T follicular helper cell (primary cell): ENCODE measurements around the gene CLN5.

Source experiments
- DNase-seq: peaks from one replicate; pipeline ENCODE4 v3.0.0-alpha.2; 2020; ENCODE audit warnings: low read depth

The CLN5 gene

DNA sequence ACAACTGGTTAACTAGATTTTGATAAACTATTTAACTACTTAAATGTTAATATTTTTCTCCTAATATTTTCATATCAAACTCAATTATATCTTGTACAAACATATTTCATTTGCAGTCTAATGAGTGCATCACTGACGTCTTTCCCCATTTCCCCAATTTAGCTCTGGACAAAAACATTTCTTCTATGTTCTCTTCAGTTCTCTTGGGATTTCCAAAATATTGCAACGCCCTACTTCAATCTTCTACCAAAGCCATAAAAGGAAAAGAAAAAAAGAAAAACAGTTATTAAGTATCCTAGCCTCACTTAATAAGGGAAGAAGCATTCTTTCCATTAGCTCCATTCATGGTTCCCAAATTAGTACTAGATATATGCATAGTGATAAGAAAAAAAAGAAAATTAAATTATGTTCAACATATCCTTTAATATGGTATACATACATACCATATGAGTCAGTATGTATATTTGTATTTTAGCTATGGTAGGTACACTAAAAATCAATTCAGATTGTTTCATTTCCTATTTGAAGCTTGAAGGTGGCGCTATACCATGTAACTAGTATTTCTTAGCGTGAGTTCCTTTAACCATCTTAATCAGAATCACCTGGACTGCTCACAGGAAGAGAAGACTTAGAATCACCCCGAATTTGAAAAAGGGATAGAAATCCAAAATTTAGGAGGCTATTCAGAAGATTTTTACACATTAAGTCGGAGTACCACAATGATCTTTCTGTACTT, 25.2 kb downstream of the CLN5 start:
- DNase-seq: no peak

DNA sequence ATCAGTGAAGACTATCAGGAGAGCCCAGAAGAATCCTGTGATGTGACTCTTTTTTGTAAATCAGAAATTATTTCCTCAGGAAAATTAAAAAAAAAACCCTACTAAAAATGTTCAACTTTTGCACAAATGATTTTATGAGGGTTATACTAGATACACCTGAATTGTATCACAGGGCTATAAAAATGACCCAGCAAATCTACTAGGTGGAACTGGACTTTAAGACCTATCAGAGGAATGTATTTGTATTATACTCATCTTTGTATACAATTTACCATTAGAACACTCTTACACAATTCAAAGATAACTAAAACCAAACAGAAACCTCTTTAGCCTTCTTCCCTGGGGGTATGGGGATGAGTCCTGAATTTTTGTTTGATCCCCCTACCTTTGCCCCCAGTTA, 27.9 kb downstream of the CLN5 start:
- DNase-seq: no peak

DNA sequence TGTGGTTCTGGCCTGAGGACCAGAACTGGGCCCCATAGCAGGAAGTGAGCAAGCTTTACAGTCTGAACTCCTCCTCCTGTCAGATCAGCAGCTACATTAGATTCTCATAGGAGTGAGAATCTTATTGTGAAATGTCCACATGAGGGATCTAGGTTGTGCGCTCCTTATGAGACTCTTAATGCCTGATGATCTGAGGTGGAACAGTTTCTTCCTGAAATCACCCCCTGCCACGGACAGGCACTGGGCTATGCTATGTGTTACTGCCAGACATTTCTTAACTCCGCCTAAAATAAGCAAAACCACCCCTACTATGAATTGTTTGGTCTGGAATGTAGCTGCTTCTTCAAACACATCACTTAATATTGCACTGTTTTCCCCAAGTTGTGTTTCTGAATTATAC, 30.5 kb downstream of the CLN5 start:
- DNase-seq: no peak

DNA sequence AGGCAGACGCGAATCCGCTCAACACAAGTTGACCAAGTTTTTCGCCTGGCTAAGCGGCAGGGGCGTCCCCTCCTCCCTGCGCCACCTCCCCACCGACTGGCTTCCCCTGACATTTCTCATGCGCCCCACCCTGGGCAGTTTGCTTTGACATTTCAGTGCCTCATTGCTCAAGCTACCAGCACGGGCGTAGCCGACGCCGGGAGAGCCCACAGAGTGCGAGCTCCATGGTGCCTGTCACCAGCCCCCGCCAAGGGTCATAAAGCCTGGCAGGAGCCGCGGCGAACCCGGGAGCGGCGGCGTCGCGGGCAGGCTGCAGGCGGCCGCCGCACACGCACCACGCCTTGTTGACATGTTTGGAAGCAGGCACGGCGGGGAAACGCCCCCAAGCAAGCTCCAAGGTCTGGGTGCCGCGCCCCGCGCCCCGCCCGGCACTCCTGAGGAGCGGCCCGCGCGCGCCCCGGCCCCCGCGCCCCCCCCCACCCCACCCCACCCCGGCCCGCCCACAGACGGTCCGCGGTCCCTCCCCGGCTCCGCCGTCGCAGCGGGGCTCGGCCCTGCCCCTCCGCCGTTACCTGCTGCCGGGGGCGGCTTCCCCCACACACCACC, 34.5 kb downstream of the CLN5 start:
- peak; percentile 72 for DNase-seq

DNA sequence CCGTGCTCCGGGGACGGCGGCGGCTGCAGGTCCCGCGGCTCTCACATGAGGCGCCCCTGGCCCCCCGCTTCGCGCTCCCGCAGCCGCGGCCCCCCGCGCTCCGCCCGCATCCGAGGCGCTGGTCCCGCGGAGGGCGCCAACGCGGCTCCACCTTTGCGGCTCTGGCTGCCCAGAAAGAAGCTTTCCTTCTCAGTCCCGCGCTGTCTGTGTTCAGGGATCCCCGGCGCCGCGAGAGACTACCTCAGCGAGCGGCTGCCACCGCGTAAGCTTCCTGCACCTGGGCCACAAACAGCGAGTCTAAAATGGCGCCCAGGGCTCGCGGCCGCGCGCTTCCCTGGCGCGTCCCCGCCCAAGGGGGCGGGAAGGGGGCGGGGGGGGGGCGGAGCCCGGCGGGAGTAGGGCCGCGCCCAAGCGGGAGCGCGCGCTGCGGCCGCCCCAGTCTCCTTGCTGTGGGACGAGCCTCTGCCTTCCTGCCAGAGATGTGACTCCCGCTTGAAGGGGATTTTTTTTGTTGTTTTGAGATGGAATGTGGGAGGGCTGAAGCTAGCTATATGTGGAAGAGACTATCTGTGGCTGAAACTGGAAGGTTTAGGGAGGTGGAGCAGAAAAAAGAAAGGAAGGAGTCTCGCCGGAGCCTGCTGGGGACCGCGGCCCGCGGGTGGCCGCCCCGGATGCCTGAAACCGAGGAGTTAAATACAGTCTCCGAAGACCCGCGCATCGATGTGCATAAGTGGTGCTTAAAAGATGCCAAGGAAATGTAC, 35.2 kb downstream of the CLN5 start, which contains the start of gene FBXL3:
Gene FBXL3, minus strand, starts transcription at position 299 of the 761 bp plus-strand sequence. CDS start 5,299 bp downstream, outside the sequence.
- peak; percentile 74 for DNase-seq

DNA sequence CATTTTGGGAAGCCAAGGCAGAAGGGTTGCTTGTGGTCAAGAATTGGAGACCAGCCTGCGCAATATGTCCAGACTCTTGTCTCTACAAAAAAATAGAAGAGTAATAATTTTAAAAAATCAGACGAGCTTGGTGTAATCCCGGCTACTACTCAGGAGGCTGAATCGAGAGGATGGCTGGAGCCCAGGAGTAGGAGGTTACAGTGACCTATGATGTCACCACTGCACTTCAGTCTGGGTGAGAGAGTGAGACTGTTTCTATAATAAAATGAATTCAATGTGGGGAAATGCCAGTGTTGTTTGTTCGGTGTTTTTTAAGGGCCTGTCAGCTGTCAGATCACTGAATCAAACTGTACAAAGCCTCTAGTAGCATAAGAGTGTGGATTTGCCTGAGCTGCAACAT, 36.3 kb downstream of the CLN5 start:
- DNase-seq: no peak

DNA sequence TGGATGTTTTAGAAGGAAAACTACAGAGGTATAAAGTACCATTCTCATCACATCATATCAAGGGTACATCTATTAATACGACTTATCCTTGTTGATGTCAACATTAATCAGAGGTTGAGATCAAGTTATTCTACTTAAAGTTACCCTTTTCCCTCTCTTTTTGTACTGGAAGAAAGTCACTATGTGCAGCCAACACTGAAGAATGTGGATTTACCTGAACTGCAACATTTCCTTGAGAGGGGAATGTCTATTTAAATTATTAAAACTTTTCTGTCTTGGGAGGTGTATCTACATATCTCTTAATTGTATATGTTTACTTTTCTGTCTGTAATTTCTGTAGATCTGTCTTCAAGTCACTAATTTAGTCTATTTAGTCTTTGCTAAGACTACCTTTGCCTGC, 37.6 kb downstream of the CLN5 start:
- DNase-seq: no peak

DNA sequence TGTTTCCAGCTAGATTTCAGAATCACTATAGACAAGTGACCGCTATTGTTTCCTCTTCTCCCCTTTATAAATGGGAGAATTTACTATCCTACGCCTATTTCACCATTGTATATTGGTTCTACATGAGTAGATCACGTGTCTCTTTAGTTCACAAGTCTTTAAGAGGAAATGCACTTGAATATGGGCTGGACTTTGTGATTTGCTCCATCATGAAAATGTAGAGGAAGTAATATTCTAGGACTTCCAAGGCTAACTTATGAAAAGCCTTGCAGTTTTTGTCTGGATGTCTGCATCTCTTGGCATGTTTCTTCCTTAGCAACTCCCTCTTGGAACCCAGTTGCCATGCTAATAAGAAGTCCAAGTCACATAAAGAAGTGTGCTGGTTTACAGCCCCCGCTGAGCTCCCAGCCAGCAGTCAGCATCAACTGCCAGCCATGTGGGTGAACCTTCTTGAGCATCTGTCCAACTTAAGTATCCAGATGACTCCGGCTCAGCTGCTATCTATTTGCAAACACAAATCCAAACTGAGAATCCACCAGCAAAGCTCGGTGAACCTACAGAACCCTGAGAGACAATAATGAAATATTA, 39.9 kb downstream of the CLN5 start:
- no peak for DNase-seq

DNA sequence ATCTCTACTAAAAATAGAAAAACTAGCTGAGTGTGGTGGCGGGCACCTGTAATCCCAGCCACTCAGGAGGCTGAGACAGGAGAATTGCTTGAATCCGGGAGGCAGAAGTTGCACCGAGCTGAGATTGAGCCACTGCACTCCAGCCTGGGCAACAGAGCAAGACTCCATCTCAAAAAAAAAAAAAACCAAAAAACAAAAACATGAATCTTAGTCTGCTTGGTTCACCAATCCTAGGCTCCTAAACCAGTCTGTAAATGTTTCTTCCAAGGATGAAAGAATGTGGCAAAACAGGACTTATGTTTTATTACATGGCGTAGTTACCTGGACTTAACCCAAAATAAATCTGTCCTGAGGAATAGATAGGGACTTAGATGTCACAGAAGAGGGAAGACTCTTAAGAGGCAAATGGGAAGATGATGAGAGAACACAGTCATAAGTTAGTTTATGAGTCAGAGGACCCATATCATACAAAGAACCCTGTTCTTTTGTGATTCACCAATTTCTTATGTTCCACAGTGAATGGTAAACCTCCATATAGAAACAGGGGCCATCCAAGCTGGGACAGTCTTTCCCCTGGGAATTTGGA, 41.9 kb downstream of the CLN5 start:
- DNase-seq: no peak

DNA sequence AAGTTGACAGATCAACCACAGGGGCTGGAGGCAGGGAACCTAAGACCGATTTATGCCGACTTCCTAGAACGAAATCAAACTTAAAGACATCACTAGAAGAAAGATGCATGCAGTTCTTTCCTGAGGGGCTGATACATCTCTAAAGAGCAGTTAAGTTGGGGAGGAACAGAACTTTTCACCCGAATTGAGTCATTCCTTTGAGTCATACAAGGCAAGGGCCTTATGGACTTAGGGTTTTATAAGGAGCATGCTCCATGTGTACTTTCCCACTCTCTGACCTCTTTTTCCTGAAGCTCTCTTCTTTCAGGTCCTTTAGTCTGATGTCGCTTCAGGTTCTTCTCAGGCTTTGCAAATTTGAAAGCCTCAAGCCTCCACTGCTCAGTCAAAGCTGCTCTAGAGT, 43.0 kb downstream of the CLN5 start:
- no peak for DNase-seq

DNA sequence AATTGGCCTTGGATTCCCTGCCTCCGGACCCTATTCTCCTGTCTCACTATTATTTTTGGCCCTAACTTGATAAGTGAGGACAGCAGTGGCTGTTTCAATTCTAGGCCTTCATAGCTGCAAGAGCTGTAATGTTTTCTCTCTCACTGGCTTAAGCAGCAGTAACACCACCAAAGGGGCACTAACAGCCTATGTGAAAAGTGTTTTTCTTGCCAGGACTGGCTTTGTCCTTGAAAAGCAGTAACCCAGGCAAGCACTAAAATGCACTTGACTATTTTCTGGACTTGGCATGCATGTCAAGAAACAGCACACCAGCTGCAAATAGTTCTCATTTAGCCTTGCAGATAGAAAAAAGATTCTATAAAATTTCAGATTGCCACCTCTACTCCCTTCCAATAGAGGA, 44.4 kb downstream of the CLN5 start:
- no peak for DNase-seq

DNA sequence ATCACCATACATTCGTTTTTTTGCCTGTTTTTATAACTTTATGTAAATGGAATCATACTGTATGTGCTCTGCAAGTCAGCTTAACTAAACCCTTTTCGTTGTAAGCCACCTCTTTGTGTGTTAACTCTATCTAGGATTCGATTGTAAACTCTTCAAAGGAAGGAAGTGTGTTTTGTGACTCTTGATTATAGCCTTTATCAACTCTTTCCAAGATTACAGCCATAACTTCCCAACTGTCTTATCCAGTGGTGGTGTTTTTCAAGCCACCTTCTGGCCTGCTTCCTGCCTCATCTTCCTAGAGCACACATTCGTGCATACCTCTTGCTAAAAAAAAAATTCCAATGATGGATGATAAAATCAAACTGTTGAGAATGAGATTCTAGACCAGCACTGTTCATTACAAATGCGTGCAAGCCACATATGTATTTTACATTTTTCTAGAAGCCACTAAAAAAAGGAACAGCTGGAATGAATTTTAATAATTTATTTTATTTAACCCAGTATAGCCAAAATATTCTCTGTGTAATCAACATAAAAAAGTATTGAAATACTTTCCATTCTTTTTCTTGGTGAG, 47.1 kb downstream of the CLN5 start:
- DNase-seq: no peak

DNA sequence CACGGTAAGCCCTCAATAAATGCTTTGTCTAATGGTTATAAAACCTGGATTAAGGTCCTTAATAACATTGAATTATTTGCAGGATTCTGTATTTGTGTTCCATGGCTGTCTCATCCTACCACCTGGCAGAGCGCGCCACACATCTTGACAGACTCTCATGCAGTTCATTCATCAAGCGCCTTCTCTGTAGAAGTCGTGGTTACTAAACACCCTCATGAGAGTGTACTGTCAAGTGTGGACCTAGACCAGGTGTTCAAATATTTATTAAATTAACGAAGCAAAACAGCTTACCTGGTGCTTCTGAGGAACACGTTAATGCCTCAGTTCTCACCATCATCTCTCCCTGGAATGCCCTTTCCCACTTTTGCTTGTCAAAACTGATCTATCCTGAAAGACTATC, 48.2 kb downstream of the CLN5 start:
- no peak for DNase-seq

DNA sequence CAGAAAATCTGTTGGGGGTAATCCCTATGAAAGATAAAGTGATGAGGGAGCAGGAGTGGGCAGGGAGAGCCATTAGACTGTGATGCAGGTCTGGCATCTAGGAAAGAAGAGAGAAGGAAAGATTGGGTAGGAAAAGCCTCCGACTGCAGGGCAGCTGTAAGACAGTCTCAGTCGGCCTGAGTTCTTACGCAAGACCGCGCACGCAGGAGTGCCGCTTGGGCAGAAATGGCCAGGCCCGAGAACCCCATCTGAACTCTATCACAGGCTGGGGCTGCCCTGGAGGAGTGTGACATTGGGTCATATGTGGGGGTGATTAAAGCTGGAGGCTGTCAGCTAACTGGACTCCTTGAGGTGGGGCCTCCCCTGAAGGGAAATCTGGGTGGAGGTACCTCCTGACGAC, 49.0 kb downstream of the CLN5 start:
- DNase-seq: no peak

DNA sequence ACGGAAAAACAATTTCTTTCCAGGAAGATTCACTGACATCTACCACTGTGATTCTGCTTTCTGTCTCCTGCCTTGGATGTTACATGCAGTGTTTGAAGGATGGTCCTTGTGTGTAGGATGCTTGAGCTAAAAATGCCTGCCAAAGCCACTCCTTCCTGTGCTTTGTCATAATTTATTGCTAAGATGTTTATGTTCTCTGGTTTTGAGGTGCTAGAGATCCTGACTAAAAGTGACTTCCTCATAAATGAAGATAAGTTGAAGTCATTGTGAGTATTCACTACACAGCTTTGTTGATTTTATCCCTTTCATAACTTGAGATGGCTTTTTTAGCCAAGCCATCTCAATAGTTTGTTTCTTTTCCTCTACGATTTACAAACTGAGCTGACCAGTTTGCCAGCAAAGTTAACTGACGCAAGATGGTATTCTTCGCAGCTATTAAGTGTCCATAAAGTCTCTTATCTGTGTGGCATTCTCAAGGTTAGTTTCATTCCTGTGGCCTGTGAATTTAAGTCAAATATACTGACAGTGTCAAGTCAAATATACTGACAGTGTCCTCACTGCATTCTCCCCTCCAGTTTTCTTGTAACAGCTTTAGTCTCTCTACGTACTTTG, 50.8 kb downstream of the CLN5 start:
- DNase-seq: no peak

DNA sequence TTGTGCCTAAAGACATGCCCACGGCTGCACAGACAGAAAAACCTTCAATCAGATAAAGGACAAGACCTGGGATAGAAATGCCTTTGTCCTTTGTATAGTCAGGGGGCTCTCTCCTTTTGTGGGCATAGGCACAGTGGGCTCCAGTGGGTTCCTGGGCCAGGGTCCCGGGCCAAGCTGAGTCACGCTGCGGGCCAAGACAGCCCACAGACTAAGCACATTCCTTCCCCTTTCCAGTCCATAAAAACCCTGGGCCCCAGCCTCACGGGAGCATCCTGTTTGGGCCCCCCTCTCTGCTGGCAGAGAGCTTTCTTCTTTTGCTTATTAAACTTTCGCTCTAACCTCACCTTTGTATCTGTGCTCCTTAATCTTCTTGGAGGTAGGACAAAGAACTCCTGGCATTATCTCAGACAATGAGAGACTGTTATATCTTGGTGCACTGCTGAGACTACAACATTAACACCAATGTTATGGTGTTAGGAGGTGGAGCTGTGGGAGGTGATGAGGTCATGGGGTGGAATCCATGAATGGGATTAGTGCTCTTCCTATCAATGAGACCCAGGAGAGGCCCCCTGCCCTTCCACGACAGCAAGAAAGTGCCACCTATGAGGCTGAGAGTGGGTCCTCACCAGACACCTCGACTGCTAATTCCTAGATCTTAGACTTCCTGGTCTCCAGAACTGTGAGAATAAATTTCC, 55.9 kb downstream of the CLN5 start:
- no peak for DNase-seq

DNA sequence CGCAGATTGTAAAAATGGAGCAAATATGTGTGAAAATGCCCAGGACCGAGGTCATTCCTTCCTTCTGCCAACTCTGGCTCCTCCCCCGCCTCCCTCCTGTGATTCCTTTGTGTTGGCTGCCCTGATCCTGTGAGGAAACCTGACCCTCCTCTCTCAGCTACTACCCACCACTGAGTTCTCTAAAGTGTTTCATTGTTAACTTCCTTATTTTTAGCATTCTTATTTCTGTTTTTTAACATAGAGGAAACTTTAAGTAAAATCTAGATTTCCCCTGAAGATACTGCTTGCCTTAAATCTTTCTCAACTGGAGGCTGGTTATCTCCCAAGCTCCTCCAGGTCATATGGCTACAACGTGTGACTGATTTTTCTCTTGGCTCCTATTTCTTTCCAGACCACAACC, 56.8 kb downstream of the CLN5 start:
- DNase-seq: no peak

DNA sequence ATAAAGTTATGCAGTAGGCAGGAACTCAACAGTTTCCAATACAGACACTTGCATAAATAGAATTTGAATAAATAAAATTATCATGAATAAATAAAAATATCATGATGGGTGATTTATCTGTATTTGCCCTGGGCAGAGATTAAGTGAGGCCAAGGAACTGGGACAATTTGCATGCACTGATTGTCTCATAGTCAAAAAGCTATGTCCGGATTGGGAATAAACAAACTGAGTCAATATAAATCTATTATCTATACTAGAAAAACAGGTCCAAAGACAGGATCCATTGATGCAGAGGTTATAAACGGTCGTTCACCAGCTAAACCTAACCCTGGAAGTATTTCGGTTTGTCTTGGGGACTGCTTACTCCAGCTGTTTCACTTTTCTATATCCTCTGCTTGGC, 61.3 kb downstream of the CLN5 start:
- DNase-seq: no peak
